Gastrocnemius medialis (tissue), 4 donors: ENCODE results near the gene COASY.

Source experiments
- POLR2A ChIP-seq, 2 donors: fragments of 450-650 bp; IDR thresholded peaks; one replicate each; pipeline ENCODE4 v1.6.1; 2017; ENCODE audit warnings: antibody characterized with exemption in 2 of 2, mild to moderate bottlenecking in 2 of 2, moderate library complexity in 2 of 2
- TF ChIP-seq, protein P1 (sequence below), 5 experiments: fragments of 450-650 bp in 3 of 5; fragments of 200-600 bp in 2 of 5; sonication (generic) in 2 of 5; IDR thresholded peaks in 4 of 5; conservative IDR thresholded peaks in 1 of 5; 1 replicate in 4 of 5; 2 replicates in 1 of 5; pipeline ENCODE4 v1.5.1; 2016 to 2019; ENCODE audit warnings: antibody characterized with exemption in 5 of 5, mild to moderate bottlenecking in 3 of 5, moderate library complexity in 3 of 5

DNA sequence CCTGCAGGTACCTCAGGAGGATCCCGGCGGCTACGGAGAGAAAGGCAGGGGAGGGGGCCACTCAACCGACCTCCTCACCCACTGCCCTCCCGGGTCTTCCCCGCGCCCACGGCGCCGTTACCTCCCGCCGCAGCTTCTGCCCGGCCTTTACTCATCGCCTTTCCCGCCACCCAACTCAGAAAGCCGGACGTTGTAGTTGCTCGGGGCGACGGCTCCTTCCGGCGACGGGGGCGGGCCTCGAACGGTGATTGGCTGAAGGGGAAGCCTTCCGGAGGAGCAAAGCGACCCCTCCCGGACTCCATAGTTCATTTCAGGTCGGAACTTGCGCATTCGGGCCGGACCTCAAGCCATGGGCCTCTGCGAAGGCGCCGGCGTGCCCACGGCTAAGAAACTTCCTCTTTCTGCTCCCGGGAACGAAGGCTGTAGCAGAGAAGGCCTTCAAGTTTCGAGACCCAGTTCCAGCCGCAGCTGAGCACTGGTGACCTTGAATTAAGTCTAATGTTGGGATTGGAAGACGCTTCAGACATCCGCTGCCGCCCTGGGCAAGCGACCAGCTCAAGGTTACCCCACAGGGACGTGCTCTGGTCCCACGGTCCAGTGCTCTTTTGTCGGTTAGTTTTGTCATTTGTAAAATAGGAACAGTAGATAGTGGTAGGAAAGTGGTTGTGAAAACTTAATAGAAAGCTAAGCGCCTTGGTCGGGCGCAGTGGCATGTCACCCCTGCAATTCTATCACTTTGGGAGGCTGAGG, 15.8 kb downstream of the COASY start, which contains the start of gene PSMC3IP:
- TF ChIP-seq, protein P1, sequence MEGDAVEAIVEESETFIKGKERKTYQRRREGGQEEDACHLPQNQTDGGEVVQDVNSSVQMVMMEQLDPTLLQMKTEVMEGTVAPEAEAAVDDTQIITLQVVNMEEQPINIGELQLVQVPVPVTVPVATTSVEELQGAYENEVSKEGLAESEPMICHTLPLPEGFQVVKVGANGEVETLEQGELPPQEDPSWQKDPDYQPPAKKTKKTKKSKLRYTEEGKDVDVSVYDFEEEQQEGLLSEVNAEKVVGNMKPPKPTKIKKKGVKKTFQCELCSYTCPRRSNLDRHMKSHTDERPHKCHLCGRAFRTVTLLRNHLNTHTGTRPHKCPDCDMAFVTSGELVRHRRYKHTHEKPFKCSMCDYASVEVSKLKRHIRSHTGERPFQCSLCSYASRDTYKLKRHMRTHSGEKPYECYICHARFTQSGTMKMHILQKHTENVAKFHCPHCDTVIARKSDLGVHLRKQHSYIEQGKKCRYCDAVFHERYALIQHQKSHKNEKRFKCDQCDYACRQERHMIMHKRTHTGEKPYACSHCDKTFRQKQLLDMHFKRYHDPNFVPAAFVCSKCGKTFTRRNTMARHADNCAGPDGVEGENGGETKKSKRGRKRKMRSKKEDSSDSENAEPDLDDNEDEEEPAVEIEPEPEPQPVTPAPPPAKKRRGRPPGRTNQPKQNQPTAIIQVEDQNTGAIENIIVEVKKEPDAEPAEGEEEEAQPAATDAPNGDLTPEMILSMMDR (IDR thresholded peaks at IDR 0.05 in 4 of 5, conservative IDR thresholded peaks at IDR 0.05 in 1 of 5), result peak in 2 of 5 experiments; percentile 23 to 30
- peak; percentile 62 to 65 for TF ChIP-seq POLR2A (IDR thresholded peaks at IDR 0.05)
